Measurements from ENCODE around the gene RNF113B.

RNF113B gene

GRCh38 chr13:98203646-98204326 is 26.7 kb upstream of the RNF113B start:
- no peak for DNase-seq

- DNase-seq, result no peak
Observed at GRCh38 chr13:98201984-98202383, 24.9 kb upstream of the RNF113B start.

GRCh38 chr13:98201189-98201588 is 24.1 kb upstream of the RNF113B start:
- no peak for DNase-seq

GRCh38 chr13:98200211-98200878 is 23.3 kb upstream of the RNF113B start:
- no peak for DNase-seq

GRCh38 chr13:98199480-98199879 is 22.4 kb upstream of the RNF113B start:
- DNase-seq, result no peak

- DNase-seq, result no peak
Observed at GRCh38 chr13:98198683-98199082, 21.6 kb upstream of the RNF113B start.

- DNase-seq, result no peak
Observed at GRCh38 chr13:98195054-98195791, 18.2 kb upstream of the RNF113B start.

GRCh38 chr13:98192008-98192407 is 14.9 kb upstream of the RNF113B start:
- DNase-seq, result no peak

- DNase-seq, result no peak
Observed at GRCh38 chr13:98190889-98191444, 13.9 kb upstream of the RNF113B start.

- no peak for DNase-seq
Observed at GRCh38 chr13:98189841-98190505, 12.9 kb upstream of the RNF113B start.

GRCh38 chr13:98188544-98189166 is 11.6 kb upstream of the RNF113B start:
- no peak for DNase-seq

- DNase-seq, result no peak
Observed at GRCh38 chr13:98187965-98188261, 10.8 kb upstream of the RNF113B start.

- DNase-seq, result no peak
Observed at GRCh38 chr13:98187155-98187964, 10.3 kb upstream of the RNF113B start.

GRCh38 chr13:98184792-98185191 is 7.7 kb upstream of the RNF113B start:
- no peak for DNase-seq

- no peak for DNase-seq
Observed at GRCh38 chr13:98182589-98182988, 5.5 kb upstream of the RNF113B start.

- no peak for DNase-seq
Observed at GRCh38 chr13:98182153-98182552, 5.1 kb upstream of the RNF113B start.

GRCh38 chr13:98181111-98181815 is 4.2 kb upstream of the RNF113B start:
- DNase-seq, result no peak

- DNase-seq, result no peak
Observed at GRCh38 chr13:98180092-98180491, 3.0 kb upstream of the RNF113B start.

- DNase-seq, result no peak
Observed at GRCh38 chr13:98175823-98176222, 1.2 kb downstream of the RNF113B start.

- DNase-seq, result no peak
Observed at GRCh38 chr13:98175043-98175442, 2.0 kb downstream of the RNF113B start.

- DNase-seq, result no peak
Observed at GRCh38 chr13:98174307-98174706, 2.8 kb downstream of the RNF113B start.
